HEK293 (cell line): Measurements from ENCODE around the gene KIFAP3.

Experiments
- CTCF ChIA-PET: fragments of 350-600 bp; formaldehyde crosslinking; extraction: SDS; loops from one replicate; lab custom pipeline; 2021; ENCODE audit warnings: antibody characterized with exemption; lab: Yijun Ruan, JAX
- POLR2A ChIA-PET: fragments of 300-600 bp; formaldehyde crosslinking; extraction: SDS; loops from one replicate; lab custom pipeline; 2020; ENCODE audit warnings: antibody characterized with exemption, inconsistent platforms; lab: Yijun Ruan, JAX
- H3K27ac ChIP-seq: fragments of 200-500 bp; sonication (Bioruptor generic); 2 replicates; pipeline ENCODE4 v1.5.1; 2014; ENCODE audit warnings: low read depth, low read length, control low read depth, inconsistent platforms; ENCODE audit errors: extremely low read depth
- H3K36me3 ChIP-seq, 2 experiments: fragments of 200-500 bp in 1 of 2; sonication (Bioruptor generic) in 1 of 2; 1 replicate in 1 of 2; 2 replicates in 1 of 2; pipeline ENCODE4 v1.5.1; 2014 to 2017; ENCODE audit warnings: inconsistent platforms in 2 of 2, low read length in 2 of 2; ENCODE audit not compliant: control insufficient read depth in 2 of 2, insufficient read depth in 1 of 2
- H3K4me1 ChIP-seq: fragments of 200-500 bp; sonication (Bioruptor generic); 2 replicates; pipeline ENCODE4 v1.5.1; 2014; ENCODE audit warnings: mild to moderate bottlenecking, low read length, inconsistent platforms; ENCODE audit not compliant: control insufficient read depth, insufficient read depth
- H3K4me3 ChIP-seq: 2 replicates; pipeline ENCODE4 v1.5.1; 2011; ENCODE audit warnings: low read depth, mild to moderate bottlenecking, control low read depth, low read length, moderate library complexity
- H3K9me3 ChIP-seq: fragments of 200-500 bp; sonication (Bioruptor generic); 2 replicates; pipeline ENCODE4 v1.5.1; 2014; ENCODE audit warnings: low read depth, low read length, inconsistent platforms; ENCODE audit not compliant: control insufficient read depth, insufficient read depth
- BCL11B ChIP-seq: fragments of 450-650 bp; formaldehyde crosslinking; IDR thresholded peaks from 2 replicates; pipeline ENCODE4 v1.5.1; 2016; ENCODE audit warnings: low read depth, missing biosample characterization, missing genetic modification characterization
- FEZF1 ChIP-seq: fragments of 450-650 bp; formaldehyde crosslinking; IDR thresholded peaks from 2 replicates; pipeline ENCODE4 v1.5.1; 2016; ENCODE audit warnings: missing biosample characterization, missing genetic modification characterization
- GLI2 ChIP-seq: fragments of 450-650 bp; formaldehyde crosslinking; IDR thresholded peaks from 2 replicates; pipeline ENCODE4; 2017; ENCODE audit warnings: missing biosample characterization, missing genetic modification characterization, low read depth, borderline replicate concordance
- IKZF3 ChIP-seq: fragments of 450-650 bp; IDR thresholded peaks from 2 replicates; pipeline ENCODE4 v1.5.0; 2018; ENCODE audit warnings: missing biosample characterization, mild to moderate bottlenecking, missing genetic modification characterization, moderate library complexity
- KLF8 ChIP-seq: fragments of 450-650 bp; formaldehyde crosslinking; IDR thresholded peaks from 2 replicates; pipeline ENCODE4 v1.5.1; 2016; ENCODE audit warnings: missing biosample characterization, missing genetic modification characterization
- SALL2 ChIP-seq: fragments of 450-650 bp; formaldehyde crosslinking; IDR thresholded peaks from 2 replicates; pipeline ENCODE4 v1.5.0; 2017; ENCODE audit warnings: missing biosample characterization, mild to moderate bottlenecking, missing genetic modification characterization, borderline replicate concordance
- SCRT1 ChIP-seq: fragments of 450-650 bp; formaldehyde crosslinking; IDR thresholded peaks from 2 replicates; pipeline ENCODE4 v1.5.1; 2016; ENCODE audit warnings: missing biosample characterization, missing genetic modification characterization, borderline replicate concordance
- SP7 ChIP-seq: fragments of 450-650 bp; formaldehyde crosslinking; IDR thresholded peaks from 2 replicates; pipeline ENCODE4 v1.5.1; 2016; ENCODE audit warnings: missing biosample characterization, missing genetic modification characterization
- WT1 ChIP-seq: fragments of 450-650 bp; formaldehyde crosslinking; IDR thresholded peaks from 2 replicates; pipeline ENCODE4 v1.5.1; 2016; ENCODE audit warnings: missing biosample characterization, missing genetic modification characterization
- YY1 ChIP-seq: fragments of 450-650 bp; formaldehyde crosslinking; IDR thresholded peaks from 2 replicates; pipeline ENCODE4 v1.5.1; 2018; ENCODE audit warnings: missing biosample characterization, missing genetic modification characterization
- ZBTB8A ChIP-seq: fragments of 450-650 bp; formaldehyde crosslinking; IDR thresholded peaks from 2 replicates; pipeline ENCODE4 v1.5.1; 2016; ENCODE audit warnings: missing biosample characterization, missing genetic modification characterization
- ZNF121 ChIP-seq: fragments of 450-650 bp; formaldehyde crosslinking; IDR thresholded peaks from 2 replicates; pipeline ENCODE4 v1.5.1; 2016; ENCODE audit warnings: missing biosample characterization, missing genetic modification characterization
- ZNF184 ChIP-seq: fragments of 450-650 bp; IDR thresholded peaks from 2 replicates; pipeline ENCODE4 v1.5.1; 2018; ENCODE audit warnings: missing biosample characterization, mild to moderate bottlenecking, missing genetic modification characterization
- ZNF202 ChIP-seq: fragments of 450-650 bp; formaldehyde crosslinking; IDR thresholded peaks from 2 replicates; pipeline ENCODE4 v1.5.1; 2016; ENCODE audit warnings: missing biosample characterization, missing genetic modification characterization, borderline replicate concordance
- ZNF23 ChIP-seq: fragments of 450-650 bp; formaldehyde crosslinking; IDR thresholded peaks from 2 replicates; pipeline ENCODE4 v1.5.1; 2016; ENCODE audit warnings: missing biosample characterization, missing genetic modification characterization, borderline replicate concordance
- ZNF266 ChIP-seq: fragments of 450-650 bp; formaldehyde crosslinking; IDR thresholded peaks from 2 replicates; pipeline ENCODE4 v1.5.1; 2016; ENCODE audit warnings: missing biosample characterization, missing genetic modification characterization, low read depth
- ZNF354C ChIP-seq: fragments of 450-650 bp; formaldehyde crosslinking; IDR thresholded peaks from 2 replicates; pipeline ENCODE4 v1.5.1; 2016; ENCODE audit warnings: missing biosample characterization, missing genetic modification characterization, low read depth, borderline replicate concordance
- ZNF37A ChIP-seq: fragments of 450-650 bp; IDR thresholded peaks from 2 replicates; pipeline ENCODE4 v1.5.1; 2018; ENCODE audit warnings: missing biosample characterization, missing genetic modification characterization
- ZNF549 ChIP-seq: fragments of 450-650 bp; IDR thresholded peaks from 2 replicates; pipeline ENCODE4 v1.5.1; 2018; ENCODE audit warnings: missing biosample characterization, missing genetic modification characterization, mild to moderate bottlenecking, inconsistent platforms, moderate library complexity
- ZNF660 ChIP-seq: fragments of 450-650 bp; IDR thresholded peaks from 2 replicates; pipeline ENCODE4 v1.5.1; 2018; ENCODE audit warnings: missing biosample characterization, mild to moderate bottlenecking, missing genetic modification characterization
- ZNF776 ChIP-seq: fragments of 450-650 bp; formaldehyde crosslinking; IDR thresholded peaks from 2 replicates; pipeline ENCODE4 v1.5.0; 2017; ENCODE audit warnings: missing biosample characterization, missing genetic modification characterization, borderline replicate concordance
- TF ChIP-seq, protein P1 (sequence below): fragments of 450-650 bp; formaldehyde crosslinking; IDR thresholded peaks from 2 replicates; pipeline ENCODE4 v1.5.1; 2016; ENCODE audit warnings: missing biosample characterization, missing genetic modification characterization
- TF ChIP-seq, protein P2 (sequence below): fragments of 450-650 bp; formaldehyde crosslinking; IDR thresholded peaks from 2 replicates; pipeline ENCODE4 v1.5.1; 2016; ENCODE audit warnings: missing biosample characterization, missing genetic modification characterization

KIFAP3 gene

DNA sequence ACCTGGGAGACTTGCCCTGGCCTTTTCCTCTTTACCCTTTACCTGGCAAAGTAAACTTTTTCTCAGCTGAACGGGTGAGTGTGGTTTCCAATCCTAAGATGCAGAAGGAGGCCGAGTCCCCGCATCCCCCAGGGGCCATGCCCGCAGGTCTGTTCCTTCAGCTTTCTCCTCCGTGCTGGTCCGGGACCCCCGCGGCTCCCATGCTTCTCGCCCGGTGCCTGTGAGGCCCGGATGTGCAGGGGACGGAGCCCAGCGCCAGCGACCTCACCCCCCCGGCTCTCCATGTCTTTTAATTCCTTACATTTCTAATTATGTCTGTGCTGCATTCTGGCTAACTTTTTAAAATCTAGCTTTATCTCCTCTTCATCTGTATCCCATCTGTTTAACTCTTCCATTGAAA, 159.3 kb downstream of the KIFAP3 start:
- Histone ChIP-seq H3K4me1 (no peaks in the 10 kb centered on the region), H3K4me3 (no peak overlapping the region), H3K27ac (no peak overlapping the region), H3K36me3 (no peaks in the 10 kb centered on the region), H3K9me3 (no peaks in the 10 kb centered on the region)
- ChIA-PET CTCF (interaction anchor here (1.4 kb wide), 1 partner anchor 14 kb away, joined by 3 read pairs; no protein-coding TSS in a partner anchor), POLR2A (interaction anchor here (0.6 kb wide), 1 partner anchor 1652 kb away, joined by 3 read pairs; no protein-coding TSS in a partner anchor)
- TF ChIP-seq BCL11B (tag by site-specific recombination) (no peak), GLI2 (no peak), ZNF202 (tag by site-specific recombination) (no peak), ZNF184 (no peak), ZBTB8A (tag by site-specific recombination) (no peak), ZNF660 (tag by site-specific recombination) (no peak), KLF8 (tag by site-specific recombination) (no peak), SCRT1 (tag by site-specific recombination) (no peak), ZNF266 (no peak), ZNF354C (tag by site-specific recombination) (no peak), ZNF121 (tag by site-specific recombination) (no peak), ZNF549 (tag by site-specific recombination) (no peak), FEZF1 (tag by site-specific recombination) (no peak), ZNF23 (no peak), YY1 (no peak), SALL2 (tag by site-specific recombination) (no peak)
- TF ChIP-seq, protein P1, sequence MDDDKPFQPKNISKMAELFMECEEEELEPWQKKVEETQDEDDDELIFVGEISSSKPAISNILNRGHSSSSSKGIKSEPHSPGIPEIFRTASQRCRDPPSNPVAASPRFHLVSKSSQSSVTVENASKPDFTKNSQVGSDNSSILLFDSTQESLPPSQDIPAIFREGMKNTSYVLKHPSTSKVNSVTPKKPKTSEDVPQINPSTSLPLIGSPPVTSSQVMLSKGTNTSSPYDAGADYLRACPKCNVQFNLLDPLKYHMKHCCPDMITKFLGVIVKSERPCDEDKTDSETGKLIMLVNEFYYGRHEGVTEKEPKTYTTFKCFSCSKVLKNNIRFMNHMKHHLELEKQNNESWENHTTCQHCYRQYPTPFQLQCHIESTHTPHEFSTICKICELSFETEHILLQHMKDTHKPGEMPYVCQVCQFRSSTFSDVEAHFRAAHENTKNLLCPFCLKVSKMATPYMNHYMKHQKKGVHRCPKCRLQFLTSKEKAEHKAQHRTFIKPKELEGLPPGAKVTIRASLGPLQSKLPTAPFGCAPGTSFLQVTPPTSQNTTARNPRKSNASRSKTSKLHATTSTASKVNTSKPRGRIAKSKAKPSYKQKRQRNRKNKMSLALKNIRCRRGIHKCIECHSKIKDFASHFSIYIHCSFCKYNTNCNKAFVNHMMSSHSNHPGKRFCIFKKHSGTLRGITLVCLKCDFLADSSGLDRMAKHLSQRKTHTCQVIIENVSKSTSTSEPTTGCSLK: no peak
- TF ChIP-seq, protein P2, sequence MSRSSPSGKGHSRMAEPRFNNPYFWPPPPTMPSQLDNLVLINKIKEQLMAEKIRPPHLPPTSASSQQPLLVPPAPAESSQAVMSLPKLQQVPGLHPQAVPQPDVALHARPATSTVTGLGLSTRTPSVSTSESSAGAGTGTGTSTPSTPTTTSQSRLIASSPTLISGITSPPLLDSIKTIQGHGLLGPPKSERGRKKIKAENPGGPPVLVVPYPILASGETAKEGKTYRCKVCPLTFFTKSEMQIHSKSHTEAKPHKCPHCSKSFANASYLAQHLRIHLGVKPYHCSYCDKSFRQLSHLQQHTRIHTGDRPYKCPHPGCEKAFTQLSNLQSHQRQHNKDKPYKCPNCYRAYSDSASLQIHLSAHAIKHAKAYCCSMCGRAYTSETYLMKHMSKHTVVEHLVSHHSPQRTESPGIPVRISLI (tag by site-specific recombination): no peak

DNA sequence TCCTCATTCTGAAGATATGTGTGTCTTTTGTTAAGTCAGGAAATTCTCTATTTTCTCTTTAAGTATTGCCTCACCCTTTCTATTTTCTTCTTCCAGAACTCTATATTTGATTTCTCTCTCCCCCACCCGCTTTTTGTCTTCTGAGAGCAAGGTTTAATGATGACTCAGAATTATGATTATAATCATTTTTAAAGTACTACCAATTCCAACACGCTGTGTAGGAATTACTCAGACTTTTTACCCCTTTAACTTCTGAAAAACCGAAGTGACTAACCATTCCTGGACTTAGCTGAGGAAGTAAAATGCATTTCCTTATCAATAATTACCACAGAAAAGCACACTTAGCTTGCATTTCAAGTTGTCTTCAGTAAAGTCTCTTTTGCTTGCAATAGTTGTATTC, 160.0 kb downstream of the KIFAP3 start:
- H3K36me3 ChIP-seq: no peaks in the 10 kb centered on the region
- H3K27ac ChIP-seq: no peak overlapping the region
- no peak for TF ChIP-seq IKZF3
- ChIA-PET POLR2A (no interaction called here), CTCF (interaction anchor here (1.4 kb wide), 1 partner anchor 15 kb away, joined by 3 read pairs; no protein-coding TSS in a partner anchor)
- no peak overlapping the region for H3K4me3 ChIP-seq
- no peaks in the 10 kb centered on the region for H3K9me3 ChIP-seq
- H3K4me1 ChIP-seq: no peaks in the 10 kb centered on the region

DNA sequence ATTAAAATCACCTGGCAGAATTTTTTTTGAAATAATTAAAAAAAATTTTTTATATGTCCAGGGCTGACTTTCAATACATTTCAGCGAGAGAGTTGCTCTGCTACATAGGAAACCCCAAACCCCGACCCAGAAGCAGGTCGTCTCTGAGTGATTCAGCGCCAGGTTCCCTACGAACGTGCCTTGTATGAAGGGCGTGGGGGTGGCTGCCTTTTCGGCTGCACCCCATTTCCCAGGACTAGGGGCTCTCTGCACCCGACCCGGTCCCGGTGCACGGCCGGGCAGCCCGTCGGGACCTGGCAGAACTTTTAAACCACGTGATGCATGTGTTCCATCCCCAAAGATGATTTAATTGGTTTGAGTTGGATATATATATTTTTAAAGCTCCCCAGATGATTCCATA, 165.0 kb downstream of the KIFAP3 start:
- ChIA-PET POLR2A (interaction anchor here (1.0 kb wide), 1 partner anchor 16 kb away, joined by 5 read pairs; the partner anchor contains the start of gene SCYL3), CTCF (interaction anchor here (0.7 kb wide), 2 partner anchors 13 to 252 kb away, joined by 3 to 4 read pairs; no protein-coding TSS in a partner anchor)
- Histone ChIP-seq H3K4me1 (no peaks in the 10 kb centered on the region), H3K36me3 (no peaks in the 10 kb centered on the region), H3K27ac (no peak overlapping the region), H3K9me3 (no peaks in the 10 kb centered on the region), H3K4me3 (no peak overlapping the region)
- no peak for TF ChIP-seq ZNF776 (tag by site-specific recombination)
- no peak for TF ChIP-seq WT1 (tag by site-specific recombination)
- no peak for TF ChIP-seq SP7 (tag by site-specific recombination)
- no peak for TF ChIP-seq ZNF37A (tag by site-specific recombination)
